Spleen (tissue), 11 donors: ENCODE results near the gene SNX4. TPM values are rescaled to one million over a fixed set of nuclear protein-coding genes. Genes with fewer than 3 reads are reported as not detected.

Experiments used
- DNase-seq: peaks from one replicate; pipeline ENCODE4 v3.0.0-alpha.2; 2020
- H3K27ac ChIP-seq, 8 donors: fragments of 200-600 bp; sonication (generic) in 7 of 8; 1 replicate in 4 of 8; 2 replicates in 4 of 8; pipeline versions ENCODE4 v1.5.0 to v1.8.0; 2016 to 2021; ENCODE audit warnings: inconsistent platforms in 4 of 8, mild to moderate bottlenecking in 4 of 8, moderate library complexity in 1 of 8
- H3K27me3 ChIP-seq, 7 donors: fragments of 200-600 bp; sonication (generic) in 6 of 7; replicated peaks in 1 of 7; 1 replicate in 4 of 7; 2 replicates in 3 of 7; pipeline versions ENCODE4 v1.5.0 to v1.8.0; 2016 to 2021; ENCODE audit warnings: inconsistent platforms in 3 of 7, mild to moderate bottlenecking in 1 of 7
- H3K36me3 ChIP-seq, 6 donors: fragments of 200-600 bp; sonication (generic) in 5 of 6; 1 replicate in 4 of 6; 2 replicates in 2 of 6; pipeline versions ENCODE4 v1.5.0 to v1.8.0; 2016 to 2021; ENCODE audit warnings: inconsistent platforms in 2 of 6
- H3K4me1 ChIP-seq, 6 donors: fragments of 200-600 bp; sonication (generic) in 5 of 6; 1 replicate in 3 of 6; 2 replicates in 3 of 6; pipeline versions ENCODE4 v1.5.0 to v1.8.0; 2016 to 2021; ENCODE audit warnings: inconsistent platforms in 3 of 6
- H3K4me3 ChIP-seq, 8 donors: fragments of 200-600 bp; sonication (generic) in 7 of 8; 1 replicate in 4 of 8; 2 replicates in 4 of 8; pipeline versions ENCODE4 v1.5.0 to v1.8.0; 2016 to 2021; ENCODE audit warnings: inconsistent platforms in 4 of 8, mild to moderate bottlenecking in 4 of 8, moderate library complexity in 2 of 8
- H3K9me3 ChIP-seq, 8 donors: fragments of 200-600 bp; sonication (generic) in 7 of 8; 1 replicate in 4 of 8; 2 replicates in 4 of 8; pipeline versions ENCODE4 v1.5.0 to v1.8.0; 2016 to 2021; ENCODE audit warnings: inconsistent platforms in 4 of 8
- CTCF ChIP-seq, 11 experiments: fragments of 200-600 bp in 7 of 11; fragments of 450-650 bp in 4 of 11; sonication (generic) in 4 of 11; IDR thresholded peaks in 8 of 11; conservative IDR thresholded peaks in 3 of 11; 1 replicate in 7 of 11; 2 replicates in 4 of 11; pipeline versions ENCODE4 v1.4.0 to v1.8.0; 2016 to 2021; ENCODE audit warnings: antibody characterized with exemption in 11 of 11, inconsistent platforms in 4 of 11, mild to moderate bottlenecking in 1 of 11
- POLR2A ChIP-seq, 3 donors: fragments of 450-650 bp; IDR thresholded peaks; one replicate each; pipeline ENCODE4 v1.5.1; 2017; ENCODE audit warnings: antibody characterized with exemption in 3 of 3, mild to moderate bottlenecking in 1 of 3
- POLR2AphosphoS5 ChIP-seq, 3 donors: sonication (generic); formaldehyde crosslinking; IDR thresholded peaks; one replicate each; pipeline ENCODE4 v1.5.1; 2017; ENCODE audit warnings: antibody characterized with exemption in 3 of 3
- WGBS, 5 donors: extraction: QIAGEN DNeasy Blood & Tissue Kit in 3 of 5; methylation state at CpG; one replicate each; pipeline versions ENCODE4 v1.1.5 to v1.1.7; 2013 to 2018; 5-methylcytosine and 5-hydroxymethylcytosine counted together
- intact Hi-C: fragments of 100-400 bp; cut with DNase I; formaldehyde crosslinking; loops from one replicate; pipeline ENCODE4 v1.15.0; 2023; ENCODE audit warnings: low total_unique reads
- polyA plus RNA-seq, 3 donors: library from polyadenylated mRNA; stranded (reverse); fragments of 200-250 nt; gene quantifications; one replicate each; pipeline ENCODE4 v1.2.1, GENCODE V29; 2013
- total RNA-seq, 7 donors: library from RNA; depleted of rRNA in 3 of 7; stranded (reverse); fragments of >200 nt in 3 of 7; fragmentation: NEBNext Ultra II Directional in 4 of 7; extraction: Animal tissue kit (Norgen Biotek cat#: 25700) in 4 of 7; gene quantifications; one replicate each; pipeline versions ENCODE4 v1.1.0 to v1.2.1, GENCODE V29; 2016 to 2021
- donor health status: healthy with polysubstance abuse.
- donor health status: DM: no; HTN: no; CAD: no; lungs with moderate emphysema.
- donor health status: DM: no; HTN: no; CAD: no.
- donor health status: Bipolar disorder and iron deficiency.
- donor health status: healthy.
- donor health status: DM: no; HTN: no; CAD: no.
- donor health status: DM: yes; HTN: yes; CAD: no.

Gene SNX4
- total and polyA plus RNA-seq, 10 donors: 12.8 to 55.3 (median 28.2) TPM

- intact Hi-C loops: no loop called here
- WGBS, 5 donors: 66 to 83% (median 76%) methylated on average over 1 of the region's 1 CpG
Observed at GRCh38 chr3:125443923-125444322, 76.1 kb downstream of the SNX4 start.

GRCh38 chr3:125442506-125442905 lies 77.5 kb downstream of the SNX4 start:
- no peak for DNase-seq

More at GRCh38 chr3:125443923-125444322, 76.1 kb downstream of the SNX4 start:
- no peak overlapping the region for H3K27ac ChIP-seq
- H3K27me3 ChIP-seq: no peaks in the 10 kb centered on the region
- H3K36me3 ChIP-seq: peaks cover 2 to 52% (median 34%) of the 10 kb centered on the region in 6 donors
- H3K4me1 ChIP-seq: no peaks in the 10 kb centered on the region
- no peak overlapping the region for H3K4me3 ChIP-seq
- peaks cover 0 to 28% (median 19%) of the 10 kb centered on the region in 8 donors for H3K9me3 ChIP-seq
- DNase-seq: no peak
- TF ChIP-seq CTCF (IDR thresholded peaks at IDR 0.05 in 8 of 11, conservative IDR thresholded peaks at IDR 0.05 in 3 of 11) (no peak), POLR2A (IDR thresholded peaks at IDR 0.05) (no peak), POLR2AphosphoS5 (IDR thresholded peaks at IDR 0.05) (no peak)

GRCh38 chr3:125440970-125441369 lies 79.0 kb downstream of the SNX4 start:
- DNase-seq: no peak
- H3K4me3 ChIP-seq: no peak overlapping the region
- no peaks in the 10 kb centered on the region for H3K4me1 ChIP-seq
- H3K27ac ChIP-seq: no peak overlapping the region
- intact Hi-C loops: no loop called here
- H3K36me3 ChIP-seq: peaks cover 0 to 23% (median 7%) of the 10 kb centered on the region in 6 donors
- 73 to 93% (median 80%) methylated on average over 2 of the region's 2 CpGs for WGBS, 5 donors
- TF ChIP-seq CTCF (IDR thresholded peaks at IDR 0.05 in 8 of 11, conservative IDR thresholded peaks at IDR 0.05 in 3 of 11) (no peak), POLR2AphosphoS5 (IDR thresholded peaks at IDR 0.05) (no peak), POLR2A (IDR thresholded peaks at IDR 0.05) (no peak)
- no peaks in the 10 kb centered on the region for H3K27me3 ChIP-seq
- peaks cover 0 to 28% (median 19%) of the 10 kb centered on the region in 8 donors for H3K9me3 ChIP-seq

More at GRCh38 chr3:125442506-125442905, 77.5 kb downstream of the SNX4 start:
- Histone ChIP-seq H3K9me3 (peaks cover 0 to 28% (median 19%) of the 10 kb centered on the region in 8 donors), H3K36me3 (peaks cover 0 to 38% (median 19%) of the 10 kb centered on the region in 6 donors), H3K27ac (no peak overlapping the region), H3K27me3 (no peaks in the 10 kb centered on the region), H3K4me1 (no peaks in the 10 kb centered on the region), H3K4me3 (no peak overlapping the region)
- intact Hi-C loops: no loop called here
- WGBS, 5 donors: 86 to 97% (median 96%) methylated on average over 1 of the region's 1 CpG
- TF ChIP-seq POLR2AphosphoS5 (IDR thresholded peaks at IDR 0.05): no peak
- no peak for TF ChIP-seq POLR2A (IDR thresholded peaks at IDR 0.05)
- no peak for TF ChIP-seq CTCF (IDR thresholded peaks at IDR 0.05 in 8 of 11, conservative IDR thresholded peaks at IDR 0.05 in 3 of 11)

- no peak for DNase-seq
- TF ChIP-seq POLR2AphosphoS5 (IDR thresholded peaks at IDR 0.05): no peak
- no peak for TF ChIP-seq POLR2A (IDR thresholded peaks at IDR 0.05)
- TF ChIP-seq CTCF (IDR thresholded peaks at IDR 0.05 in 8 of 11, conservative IDR thresholded peaks at IDR 0.05 in 3 of 11): no peak
- Histone ChIP-seq H3K36me3 (peaks cover 0 to 18% (median 4%) of the 10 kb centered on the region in 6 donors), H3K4me3 (no peak overlapping the region), H3K9me3 (peaks cover 0 to 28% (median 19%) of the 10 kb centered on the region in 8 donors), H3K4me1 (no peaks in the 10 kb centered on the region), H3K27me3 (no peaks in the 10 kb centered on the region), H3K27ac (no peak overlapping the region)
- intact Hi-C loops: no loop called here
- WGBS, 5 donors: 64 to 79% (median 72%) methylated on average over 2 to 3 of the region's 3 CpGs
Observed at GRCh38 chr3:125440559-125440955, 79.4 kb downstream of the SNX4 start.
